K562 (cell line): ENCODE results near the gene NQO2. TPM values are rescaled to one million over a fixed set of nuclear protein-coding genes. Genes with fewer than 3 reads are reported as not detected.

Experiments
- BMI1 ChIP-seq: fragments of 150-350 bp; IDR thresholded peaks from 2 replicates; pipeline ENCODE4 v1.6.1; 2014; ENCODE audit warnings: low read length
- CBX1 ChIP-seq: sonication (generic); IDR thresholded peaks from 2 replicates; pipeline ENCODE4 v1.6.1; 2016; ENCODE audit warnings: antibody characterized with exemption, low read depth, mild to moderate bottlenecking
- CBX3 ChIP-seq, 2 experiments: IDR thresholded peaks; 1 replicate in 1 of 2; 2 replicates in 1 of 2; pipeline ENCODE4 v1.6.1; 2012; ENCODE audit warnings: inconsistent platforms in 2 of 2, low read length in 2 of 2, borderline replicate concordance in 1 of 2, control low read depth in 1 of 2
- CREM ChIP-seq: IDR thresholded peaks from 2 replicates; pipeline ENCODE4 v1.6.1; 2014; ENCODE audit warnings: antibody characterized with exemption, low read depth
- LEF1 ChIP-seq: fragments of 450-650 bp; IDR thresholded peaks from 2 replicates; pipeline ENCODE4 v1.6.1; 2016; ENCODE audit warnings: mild to moderate bottlenecking
- MBD2 ChIP-seq: sonication (generic); IDR thresholded peaks from 2 replicates; pipeline ENCODE4 v1.6.1; 2016; ENCODE audit warnings: low read depth, borderline replicate concordance
- NELFE ChIP-seq: IDR thresholded peaks from 2 replicates; pipeline ENCODE4 v1.6.1; 2011; ENCODE audit warnings: mild to moderate bottlenecking; ENCODE audit not compliant: insufficient read depth, insufficient read length
- NUFIP1 ChIP-seq: fragments of 450-650 bp; IDR thresholded peaks from 2 replicates; pipeline ENCODE4 v1.6.1; 2018; ENCODE audit not compliant: partially characterized antibody
- PTRF ChIP-seq: fragments of 450-650 bp; IDR thresholded peaks from 2 replicates; pipeline ENCODE4 v1.6.1; 2016; ENCODE audit warnings: mild to moderate bottlenecking, missing genetic modification characterization, missing compliant biosample characterization
- ZNF316 ChIP-seq: fragments of 450-650 bp; IDR thresholded peaks from 2 replicates; pipeline ENCODE4 v1.6.1; 2016
- polyA plus RNA-seq, 8 experiments: library from polyadenylated mRNA; depleted of rRNA in 4 of 8; stranded (reverse) in 5 of 8; unstranded in 3 of 8; fragments of >200 nt; fragmentation: Nextera tagmentation in 2 of 8; fragmentation: Illumina TruSeq in 1 of 8; extraction: Ambion mirVana in 2 of 8; extraction: Trizol in 1 of 8; gene quantifications; 2 replicates each; pipeline versions ENCODE4 v1.2.1 to v1.2.3, GENCODE V29; 2011 to 2014; ENCODE audit warnings: inconsistent platforms in 1 of 8, missing spikeins in 1 of 8
- total RNA-seq, 7 experiments: library from RNA; depleted of rRNA in 6 of 7; stranded (reverse); fragments of >200 nt in 6 of 7; fragmentation: Illumina TruSeq in 2 of 7; extraction: Trizol in 2 of 7; gene quantifications; 2 replicates each; pipeline versions ENCODE4 v1.2.1 to v1.2.3, GENCODE V29; 2011 to 2021; ENCODE audit warnings: low replicate concordance in 1 of 7
- TF ChIP-seq, protein P1 (sequence below): sonication (generic); formaldehyde crosslinking; IDR thresholded peaks from 2 replicates; pipeline ENCODE4 v1.8.0; 2022; ENCODE audit warnings: mild to moderate bottlenecking, missing genetic modification reagents
- TF ChIP-seq, protein P2 (sequence below), 2 experiments: fragments of 450-650 bp; conservative IDR thresholded peaks; 2 replicates each; pipeline ENCODE4 v1.6.1; 2017; ENCODE audit warnings: mild to moderate bottlenecking in 2 of 2, moderate library complexity in 2 of 2
- TF ChIP-seq, protein P3 (sequence below): fragments of 450-650 bp; IDR thresholded peaks from 2 replicates; pipeline ENCODE4 v1.7.1; 2018; ENCODE audit warnings: mild to moderate bottlenecking, low read depth; ENCODE audit not compliant: partially characterized antibody
- TF ChIP-seq, protein P4 (sequence below), 2 experiments: IDR thresholded peaks; 2 replicates each; pipeline ENCODE4 v1.6.1; 2011; ENCODE audit warnings: borderline replicate concordance in 1 of 2, control low read depth in 1 of 2, low read depth in 1 of 2, low read length in 1 of 2, mild to moderate bottlenecking in 1 of 2, mixed read lengths in 1 of 2, moderate library complexity in 1 of 2; ENCODE audit not compliant: insufficient read depth in 1 of 2, insufficient read length in 1 of 2, poor library complexity in 1 of 2, severe bottlenecking in 1 of 2; ENCODE audit errors: extremely low read depth in 1 of 2

The NQO2 gene
- total and polyA plus RNA-seq, 9 of the 15 experiments (the other 6 are each of a cell fraction or from before 2014, with no cell fraction given): 54.6 to 214 (median 116) TPM

DNA sequence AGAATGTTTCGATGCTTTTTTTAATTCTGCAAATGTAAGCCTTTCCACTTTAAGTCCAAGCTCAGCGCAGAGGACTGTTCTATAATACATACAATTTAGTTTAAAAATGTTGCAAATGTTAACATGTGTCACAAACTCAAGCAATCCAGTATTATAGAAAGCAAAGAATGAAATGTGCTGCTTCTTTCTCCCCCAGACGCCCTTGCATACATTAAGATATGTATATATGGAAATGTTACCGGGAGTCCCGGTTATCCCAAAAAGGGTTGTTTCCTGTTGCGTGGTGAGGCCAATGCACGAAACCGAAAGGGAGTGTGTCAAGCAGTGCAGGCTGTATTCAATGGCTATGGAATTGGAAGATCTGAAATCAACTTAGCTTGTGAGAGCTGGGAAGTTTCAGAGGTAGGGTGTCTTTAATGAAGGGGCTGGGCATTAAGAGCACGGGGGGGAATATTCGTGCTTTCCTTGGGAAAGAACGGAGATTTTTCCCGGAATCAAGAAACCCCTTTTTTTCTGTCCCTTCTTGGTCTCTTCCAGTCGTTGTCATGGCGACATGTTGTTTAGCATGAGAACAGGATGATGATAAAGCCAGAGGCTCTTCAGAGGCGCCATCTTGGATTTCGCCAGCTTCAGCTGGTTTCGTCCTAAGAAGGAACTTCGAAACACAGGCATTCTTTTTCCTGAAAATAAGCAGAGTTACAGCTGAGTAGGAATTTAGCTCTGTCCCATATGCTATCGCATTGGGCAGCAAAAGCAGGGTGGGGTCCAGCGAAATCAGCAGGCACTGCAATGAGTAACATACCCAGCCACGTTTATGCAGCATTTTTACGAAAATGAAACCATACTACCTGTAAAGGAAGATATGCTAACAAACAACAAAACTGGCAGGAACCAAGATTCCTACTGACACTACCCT is 10.1 kb upstream of the NQO2 start (continued):
- TF ChIP-seq, protein P1, sequence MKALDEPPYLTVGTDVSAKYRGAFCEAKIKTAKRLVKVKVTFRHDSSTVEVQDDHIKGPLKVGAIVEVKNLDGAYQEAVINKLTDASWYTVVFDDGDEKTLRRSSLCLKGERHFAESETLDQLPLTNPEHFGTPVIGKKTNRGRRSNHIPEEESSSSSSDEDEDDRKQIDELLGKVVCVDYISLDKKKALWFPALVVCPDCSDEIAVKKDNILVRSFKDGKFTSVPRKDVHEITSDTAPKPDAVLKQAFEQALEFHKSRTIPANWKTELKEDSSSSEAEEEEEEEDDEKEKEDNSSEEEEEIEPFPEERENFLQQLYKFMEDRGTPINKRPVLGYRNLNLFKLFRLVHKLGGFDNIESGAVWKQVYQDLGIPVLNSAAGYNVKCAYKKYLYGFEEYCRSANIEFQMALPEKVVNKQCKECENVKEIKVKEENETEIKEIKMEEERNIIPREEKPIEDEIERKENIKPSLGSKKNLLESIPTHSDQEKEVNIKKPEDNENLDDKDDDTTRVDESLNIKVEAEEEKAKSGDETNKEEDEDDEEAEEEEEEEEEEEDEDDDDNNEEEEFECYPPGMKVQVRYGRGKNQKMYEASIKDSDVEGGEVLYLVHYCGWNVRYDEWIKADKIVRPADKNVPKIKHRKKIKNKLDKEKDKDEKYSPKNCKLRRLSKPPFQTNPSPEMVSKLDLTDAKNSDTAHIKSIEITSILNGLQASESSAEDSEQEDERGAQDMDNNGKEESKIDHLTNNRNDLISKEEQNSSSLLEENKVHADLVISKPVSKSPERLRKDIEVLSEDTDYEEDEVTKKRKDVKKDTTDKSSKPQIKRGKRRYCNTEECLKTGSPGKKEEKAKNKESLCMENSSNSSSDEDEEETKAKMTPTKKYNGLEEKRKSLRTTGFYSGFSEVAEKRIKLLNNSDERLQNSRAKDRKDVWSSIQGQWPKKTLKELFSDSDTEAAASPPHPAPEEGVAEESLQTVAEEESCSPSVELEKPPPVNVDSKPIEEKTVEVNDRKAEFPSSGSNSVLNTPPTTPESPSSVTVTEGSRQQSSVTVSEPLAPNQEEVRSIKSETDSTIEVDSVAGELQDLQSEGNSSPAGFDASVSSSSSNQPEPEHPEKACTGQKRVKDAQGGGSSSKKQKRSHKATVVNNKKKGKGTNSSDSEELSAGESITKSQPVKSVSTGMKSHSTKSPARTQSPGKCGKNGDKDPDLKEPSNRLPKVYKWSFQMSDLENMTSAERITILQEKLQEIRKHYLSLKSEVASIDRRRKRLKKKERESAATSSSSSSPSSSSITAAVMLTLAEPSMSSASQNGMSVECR (CRISPR knock-in tag): peak; percentile 70; the same call in 1 of the 2 replicates
- TF ChIP-seq CBX1 (no peak), MBD2 (peak; percentile 97), BMI1 (peak; percentile 100), ZNF316 (no peak), PTRF (tag) (no peak), NUFIP1 (peak; percentile 92), LEF1 (peak; percentile 70; the same call in 1 of the 2 replicates), CREM (peak; percentile 67), CBX3 (IDR thresholded peaks at IDR 0.05; ENCODE audit: borderline replicate concordance in 1 of 2, low read length in 2 of 2) (peak in 1 of 2 experiments; percentile 51; a peak in 1 of 3 replicates), NELFE (no peak)
- TF ChIP-seq, protein P2, sequence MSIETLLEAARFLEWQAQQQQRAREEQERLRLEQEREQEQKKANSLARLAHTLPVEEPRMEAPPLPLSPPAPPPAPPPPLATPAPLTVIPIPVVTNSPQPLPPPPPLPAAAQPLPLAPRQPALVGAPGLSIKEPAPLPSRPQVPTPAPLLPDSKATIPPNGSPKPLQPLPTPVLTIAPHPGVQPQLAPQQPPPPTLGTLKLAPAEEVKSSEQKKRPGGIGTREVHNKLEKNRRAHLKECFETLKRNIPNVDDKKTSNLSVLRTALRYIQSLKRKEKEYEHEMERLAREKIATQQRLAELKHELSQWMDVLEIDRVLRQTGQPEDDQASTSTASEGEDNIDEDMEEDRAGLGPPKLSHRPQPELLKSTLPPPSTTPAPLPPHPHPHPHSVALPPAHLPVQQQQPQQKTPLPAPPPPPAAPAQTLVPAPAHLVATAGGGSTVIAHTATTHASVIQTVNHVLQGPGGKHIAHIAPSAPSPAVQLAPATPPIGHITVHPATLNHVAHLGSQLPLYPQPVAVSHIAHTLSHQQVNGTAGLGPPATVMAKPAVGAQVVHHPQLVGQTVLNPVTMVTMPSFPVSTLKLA (conservative IDR thresholded peaks at IDR 0.05): peak; percentile 78 to 83
- TF ChIP-seq, protein P3, sequence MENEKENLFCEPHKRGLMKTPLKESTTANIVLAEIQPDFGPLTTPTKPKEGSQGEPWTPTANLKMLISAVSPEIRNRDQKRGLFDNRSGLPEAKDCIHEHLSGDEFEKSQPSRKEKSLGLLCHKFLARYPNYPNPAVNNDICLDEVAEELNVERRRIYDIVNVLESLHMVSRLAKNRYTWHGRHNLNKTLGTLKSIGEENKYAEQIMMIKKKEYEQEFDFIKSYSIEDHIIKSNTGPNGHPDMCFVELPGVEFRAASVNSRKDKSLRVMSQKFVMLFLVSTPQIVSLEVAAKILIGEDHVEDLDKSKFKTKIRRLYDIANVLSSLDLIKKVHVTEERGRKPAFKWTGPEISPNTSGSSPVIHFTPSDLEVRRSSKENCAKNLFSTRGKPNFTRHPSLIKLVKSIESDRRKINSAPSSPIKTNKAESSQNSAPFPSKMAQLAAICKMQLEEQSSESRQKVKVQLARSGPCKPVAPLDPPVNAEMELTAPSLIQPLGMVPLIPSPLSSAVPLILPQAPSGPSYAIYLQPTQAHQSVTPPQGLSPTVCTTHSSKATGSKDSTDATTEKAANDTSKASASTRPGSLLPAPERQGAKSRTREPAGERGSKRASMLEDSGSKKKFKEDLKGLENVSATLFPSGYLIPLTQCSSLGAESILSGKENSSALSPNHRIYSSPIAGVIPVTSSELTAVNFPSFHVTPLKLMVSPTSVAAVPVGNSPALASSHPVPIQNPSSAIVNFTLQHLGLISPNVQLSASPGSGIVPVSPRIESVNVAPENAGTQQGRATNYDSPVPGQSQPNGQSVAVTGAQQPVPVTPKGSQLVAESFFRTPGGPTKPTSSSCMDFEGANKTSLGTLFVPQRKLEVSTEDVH: peak; percentile 81
- TF ChIP-seq, protein P4, sequence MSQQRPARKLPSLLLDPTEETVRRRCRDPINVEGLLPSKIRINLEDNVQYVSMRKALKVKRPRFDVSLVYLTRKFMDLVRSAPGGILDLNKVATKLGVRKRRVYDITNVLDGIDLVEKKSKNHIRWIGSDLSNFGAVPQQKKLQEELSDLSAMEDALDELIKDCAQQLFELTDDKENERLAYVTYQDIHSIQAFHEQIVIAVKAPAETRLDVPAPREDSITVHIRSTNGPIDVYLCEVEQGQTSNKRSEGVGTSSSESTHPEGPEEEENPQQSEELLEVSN (IDR thresholded peaks at IDR 0.05; ENCODE audit: borderline replicate concordance in 1 of 2, extremely low read depth in 1 of 2, insufficient read depth in 1 of 2, insufficient read length in 1 of 2, low read depth in 1 of 2, low read length in 1 of 2, poor library complexity in 1 of 2, severe bottlenecking in 1 of 2): no peak
